OCI-LY1 (cell line): ENCODE data around the gene WBP4.

Experiments used
- CTCF ChIP-seq: fragments of 200-600 bp; sonication (generic), shearing (Covaris generic); IDR thresholded peaks from 2 replicates; pipeline ENCODE4 v1.5.1; 2017; ENCODE audit warnings: mild to moderate bottlenecking, antibody characterized with exemption, low read length, moderate library complexity, mixed read lengths
- EZH2 ChIP-seq: fragments of 200-600 bp; sonication (generic), shearing (Covaris generic); IDR thresholded peaks from 2 replicates; pipeline ENCODE4 v1.8.0; 2017; ENCODE audit warnings: borderline replicate concordance, mixed run types, mild to moderate bottlenecking, antibody characterized with exemption, low read length, moderate library complexity, mixed read lengths

GRCh38 chr13:41056194-41056593 is 5.1 kb upstream of the WBP4 start:
- TF ChIP-seq CTCF, result no peak
- no peak for TF ChIP-seq EZH2
